ENCODE results near the gene SLC48A1.

SLC48A1 gene

GRCh38 chr12:47732504-47732903, 40.5 kb upstream of the SLC48A1 start:
- H3K4me3 ChIP-seq (ENCODE audit: low read depth, low read length): no peak overlapping the region
- TF ChIP-seq, protein P1, sequence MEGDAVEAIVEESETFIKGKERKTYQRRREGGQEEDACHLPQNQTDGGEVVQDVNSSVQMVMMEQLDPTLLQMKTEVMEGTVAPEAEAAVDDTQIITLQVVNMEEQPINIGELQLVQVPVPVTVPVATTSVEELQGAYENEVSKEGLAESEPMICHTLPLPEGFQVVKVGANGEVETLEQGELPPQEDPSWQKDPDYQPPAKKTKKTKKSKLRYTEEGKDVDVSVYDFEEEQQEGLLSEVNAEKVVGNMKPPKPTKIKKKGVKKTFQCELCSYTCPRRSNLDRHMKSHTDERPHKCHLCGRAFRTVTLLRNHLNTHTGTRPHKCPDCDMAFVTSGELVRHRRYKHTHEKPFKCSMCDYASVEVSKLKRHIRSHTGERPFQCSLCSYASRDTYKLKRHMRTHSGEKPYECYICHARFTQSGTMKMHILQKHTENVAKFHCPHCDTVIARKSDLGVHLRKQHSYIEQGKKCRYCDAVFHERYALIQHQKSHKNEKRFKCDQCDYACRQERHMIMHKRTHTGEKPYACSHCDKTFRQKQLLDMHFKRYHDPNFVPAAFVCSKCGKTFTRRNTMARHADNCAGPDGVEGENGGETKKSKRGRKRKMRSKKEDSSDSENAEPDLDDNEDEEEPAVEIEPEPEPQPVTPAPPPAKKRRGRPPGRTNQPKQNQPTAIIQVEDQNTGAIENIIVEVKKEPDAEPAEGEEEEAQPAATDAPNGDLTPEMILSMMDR (IDR thresholded peaks at IDR 0.05; ENCODE audit: borderline replicate concordance, insufficient read depth, low read depth, low read length): no peak

GRCh38 chr12:47733142-47733541, 39.9 kb upstream of the SLC48A1 start:
- TF ChIP-seq, protein P1 (IDR thresholded peaks at IDR 0.05; ENCODE audit: borderline replicate concordance, insufficient read depth, low read depth, low read length): no peak
- H3K4me3 ChIP-seq (ENCODE audit: low read depth, low read length): no peak overlapping the region

DNA sequence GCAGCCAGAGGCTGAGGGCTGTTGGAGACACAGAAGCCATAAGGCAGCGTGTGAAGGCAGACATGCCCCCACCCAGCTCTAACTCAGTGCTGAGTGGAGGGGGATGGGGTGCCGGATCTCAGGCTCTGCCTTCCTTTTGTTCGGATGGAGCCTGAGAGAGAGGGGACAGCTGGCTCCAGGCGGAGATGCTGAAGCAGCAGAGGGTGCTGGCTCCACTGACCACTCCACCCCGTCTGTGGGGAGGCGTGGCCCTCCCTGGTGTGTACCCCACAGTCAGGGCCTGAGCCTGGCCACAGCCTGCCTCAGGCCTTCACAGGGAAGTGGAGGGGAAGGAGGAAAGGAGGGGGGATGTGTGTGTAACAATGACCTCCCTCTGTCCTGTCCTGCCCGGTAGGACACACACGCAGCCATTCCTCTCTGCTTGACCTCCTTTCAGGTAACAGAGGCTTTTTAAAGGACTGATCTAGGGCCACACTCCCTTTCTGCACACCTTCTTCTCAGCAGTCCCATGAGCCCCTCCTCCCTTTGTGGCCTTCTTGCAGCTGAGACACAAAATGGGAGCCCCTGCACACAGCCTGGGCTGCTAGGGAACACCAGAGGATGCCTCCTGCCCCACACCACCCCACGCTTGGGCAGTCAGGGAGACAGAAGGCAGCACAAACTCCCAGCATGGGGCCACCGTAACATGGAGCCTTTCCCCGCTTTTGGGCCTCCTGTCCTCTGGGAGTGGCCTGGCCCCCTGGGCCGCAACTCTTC, 38.1 kb upstream of the SLC48A1 start:
- no peak overlapping the region for H3K4me3 ChIP-seq (ENCODE audit: low read depth, low read length)
- TF ChIP-seq, protein P1 (IDR thresholded peaks at IDR 0.05; ENCODE audit: borderline replicate concordance, insufficient read depth, low read depth, low read length): no peak

- TF ChIP-seq, protein P1 (IDR thresholded peaks at IDR 0.05; ENCODE audit: borderline replicate concordance, insufficient read depth, low read depth, low read length): no peak
These were observed 37.4 kb upstream of the SLC48A1 start for GRCh38 chr12:47735649-47736048.

DNA sequence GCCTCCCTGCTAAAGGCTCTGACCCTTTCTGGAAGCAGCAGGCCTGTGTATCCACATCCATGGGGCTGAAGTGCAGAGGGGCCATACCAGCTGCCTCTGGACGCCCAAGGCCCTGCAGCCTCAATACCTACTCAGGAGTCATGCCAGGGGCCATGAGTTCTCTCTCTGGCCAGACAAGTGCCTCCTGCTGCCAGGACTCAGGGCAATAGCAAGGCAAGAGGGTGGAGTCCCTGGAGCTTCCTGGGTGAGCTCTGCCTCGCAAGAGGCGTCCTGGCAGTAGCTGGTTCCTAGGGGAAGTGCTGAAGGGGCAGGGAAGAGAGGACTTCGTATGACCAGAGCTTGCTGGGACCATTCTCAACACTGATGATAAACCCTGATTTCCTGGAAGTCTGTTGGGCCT, 36.8 kb upstream of the SLC48A1 start:
- TF ChIP-seq, protein P1 (IDR thresholded peaks at IDR 0.05; ENCODE audit: borderline replicate concordance, insufficient read depth, low read depth, low read length): no peak
- no peak overlapping the region for H3K4me3 ChIP-seq (ENCODE audit: low read depth, low read length)

More at GRCh38 chr12:47735649-47736048, 37.4 kb upstream of the SLC48A1 start:
- no peak overlapping the region for H3K4me3 ChIP-seq (ENCODE audit: low read depth, low read length)

DNA sequence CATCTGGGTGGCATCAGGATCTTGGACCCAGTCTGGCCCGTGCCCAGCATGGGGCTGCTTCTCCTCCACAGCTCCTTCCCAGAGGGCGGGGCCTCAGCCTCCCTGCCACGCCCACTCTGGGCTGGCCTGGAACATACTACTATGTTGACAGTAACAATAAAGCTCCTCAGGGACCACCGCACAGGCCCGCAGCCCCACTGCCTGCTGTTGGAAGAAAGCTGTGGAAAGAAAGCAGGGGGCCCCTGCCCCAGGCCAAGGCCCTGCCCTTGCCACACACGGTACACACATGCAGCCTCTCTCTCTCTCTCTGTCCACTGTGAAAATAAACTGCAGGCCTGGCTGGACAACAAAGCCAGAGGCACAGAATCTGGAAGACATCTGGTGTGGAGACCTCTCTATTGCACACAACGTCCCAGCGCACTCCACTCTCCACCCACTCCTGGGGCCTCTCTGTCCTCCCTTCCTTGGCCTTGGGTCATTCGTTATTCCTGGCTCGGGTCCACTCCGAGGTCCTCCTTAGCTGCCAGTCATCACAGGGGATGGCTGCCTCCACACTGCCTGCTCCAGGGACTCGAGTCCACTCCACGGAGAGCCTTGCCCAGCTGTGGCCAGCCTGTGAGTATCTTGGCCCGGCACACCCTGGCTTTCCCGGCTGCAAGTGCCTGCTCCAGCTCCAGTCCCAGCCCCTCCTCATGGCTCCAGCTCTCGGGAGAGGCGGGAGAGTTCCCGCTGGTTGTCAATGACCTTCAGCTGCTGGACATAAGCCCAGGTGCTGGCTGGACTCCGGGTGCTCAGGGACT, 36.0 kb upstream of the SLC48A1 start:
- H3K4me3 ChIP-seq (ENCODE audit: low read depth, low read length): no peak overlapping the region
- TF ChIP-seq, protein P1 (IDR thresholded peaks at IDR 0.05; ENCODE audit: borderline replicate concordance, insufficient read depth, low read depth, low read length): no peak
